Sigmoid colon (tissue), 4 donors: ENCODE data around the gene AUTS2.

ENCODE experiments used
- CTCF ChIP-seq, 4 experiments: fragments of 450-650 bp in 3 of 4; fragments of 200-600 bp in 1 of 4; IDR thresholded peaks; one replicate each; pipeline ENCODE4 v1.5.1; 2016 to 2019; ENCODE audit warnings: antibody characterized with exemption in 4 of 4, mild to moderate bottlenecking in 3 of 4, moderate library complexity in 2 of 4
- POLR2AphosphoS5 ChIP-seq, 4 donors: sonication (generic); formaldehyde crosslinking; IDR thresholded peaks; one replicate each; pipeline ENCODE4 v1.6.1; 2017; ENCODE audit warnings: antibody characterized with exemption in 4 of 4

- TF ChIP-seq POLR2AphosphoS5 (IDR thresholded peaks at IDR 0.05) (no peak), CTCF (IDR thresholded peaks at IDR 0.05) (no peak)
Observed at GRCh38 chr7:70637726-70638125, 1039.5 kb downstream of the AUTS2 start.
